Activated CD4-positive, alpha-beta T cell treated with anti-CD3 and anti-CD28 coated beads, Interleukin-2, amount 50 U/mL, for 16 hours (primary cell): ENCODE results near the gene CDH2.

ENCODE experiments used
- DNase-seq: peaks from one replicate; pipeline ENCODE4 v3.0.0-alpha.2; 2020

CDH2 gene

DNA sequence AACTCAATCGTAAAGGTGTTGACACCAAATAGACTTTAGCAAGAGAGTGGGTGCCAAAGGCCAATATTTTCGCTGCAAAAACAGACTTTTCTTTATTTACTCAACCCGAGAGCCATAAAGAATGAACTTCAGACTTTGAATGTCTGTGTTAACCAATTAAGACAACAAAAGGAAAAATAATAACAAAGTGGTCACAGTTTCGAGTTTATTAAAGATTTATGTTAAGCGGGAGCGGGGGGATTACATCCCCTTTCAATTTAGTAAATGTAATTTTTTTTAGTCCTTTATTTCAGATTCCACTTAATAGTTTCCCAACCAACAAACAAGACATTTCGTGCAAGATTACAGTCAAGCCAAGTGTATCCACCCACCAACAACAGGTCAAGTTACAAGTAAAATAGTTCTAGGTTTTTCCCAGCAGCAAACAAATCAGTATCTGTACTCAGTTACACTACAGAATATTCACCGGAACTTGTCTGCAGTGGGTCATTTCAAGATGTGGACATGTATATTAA lies 9.0 kb downstream of the CDH2 start:
- DNase-seq, result no peak

DNA sequence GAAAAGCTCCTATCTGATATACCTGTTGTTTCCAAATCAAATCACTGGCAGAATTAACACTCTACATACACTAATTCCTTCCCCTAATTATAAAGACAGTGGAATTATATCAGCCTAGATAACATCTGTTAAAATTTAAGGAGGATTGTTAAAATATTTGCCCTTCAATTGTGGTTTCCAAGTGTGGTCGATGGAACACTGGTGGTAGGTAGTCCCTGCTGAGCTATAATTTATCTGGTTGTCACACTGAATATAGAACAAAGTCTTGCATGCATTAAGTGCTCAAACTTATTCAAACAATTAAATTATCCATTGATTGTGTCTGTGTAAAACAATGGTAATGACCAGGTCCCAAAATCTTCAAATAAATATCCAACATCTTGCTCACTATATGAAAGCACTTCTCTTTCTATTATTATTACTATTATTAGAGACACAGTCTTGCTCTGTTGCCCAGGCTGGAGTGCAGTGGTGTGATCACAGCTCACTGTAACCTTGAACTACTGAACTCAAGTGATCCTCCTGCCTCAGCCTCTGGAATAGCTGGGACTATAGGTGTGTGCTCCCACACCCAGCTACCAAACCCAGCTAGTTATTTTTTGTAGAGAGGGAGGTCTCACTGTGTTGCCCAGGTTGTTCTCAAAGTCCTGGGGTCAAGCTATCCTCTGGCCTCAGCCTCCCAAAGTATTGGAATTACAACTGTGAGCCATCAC lies 12.0 kb downstream of the CDH2 start:
- DNase-seq, result no peak

DNA sequence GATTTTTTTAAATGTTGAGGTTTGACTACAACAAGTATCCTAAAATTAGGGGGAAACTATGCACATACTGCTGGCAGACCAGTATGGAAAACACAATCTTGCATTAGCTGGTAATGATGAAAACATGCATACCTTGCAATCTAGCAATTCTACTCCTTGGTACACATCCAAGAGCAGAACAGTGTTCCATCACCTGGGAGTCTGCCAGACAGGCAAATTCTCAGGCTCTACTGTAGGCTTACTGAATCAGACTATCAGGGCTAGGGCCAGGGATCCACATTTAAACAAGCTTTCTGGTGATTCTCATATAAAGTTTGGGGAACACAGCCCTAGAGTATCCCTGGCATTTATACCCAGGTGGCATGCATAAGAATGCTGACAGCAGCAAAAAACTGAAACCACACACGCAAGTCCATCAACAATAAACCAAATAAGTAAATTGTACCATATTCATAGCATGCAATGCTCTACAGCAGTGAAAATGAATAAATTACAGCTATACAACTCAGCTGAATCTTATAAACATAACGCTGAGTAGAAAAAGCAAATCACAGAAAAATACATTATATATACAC lies 13.6 kb downstream of the CDH2 start:
- DNase-seq, result no peak

- no peak for DNase-seq
These were observed 15.0 kb downstream of the CDH2 start for GRCh38 chr18:28161608-28162599.

GRCh38 chr18:28159055-28159454 lies 17.9 kb downstream of the CDH2 start:
- no peak for DNase-seq

GRCh38 chr18:28158083-28158581 lies 18.8 kb downstream of the CDH2 start:
- DNase-seq, result no peak

DNA sequence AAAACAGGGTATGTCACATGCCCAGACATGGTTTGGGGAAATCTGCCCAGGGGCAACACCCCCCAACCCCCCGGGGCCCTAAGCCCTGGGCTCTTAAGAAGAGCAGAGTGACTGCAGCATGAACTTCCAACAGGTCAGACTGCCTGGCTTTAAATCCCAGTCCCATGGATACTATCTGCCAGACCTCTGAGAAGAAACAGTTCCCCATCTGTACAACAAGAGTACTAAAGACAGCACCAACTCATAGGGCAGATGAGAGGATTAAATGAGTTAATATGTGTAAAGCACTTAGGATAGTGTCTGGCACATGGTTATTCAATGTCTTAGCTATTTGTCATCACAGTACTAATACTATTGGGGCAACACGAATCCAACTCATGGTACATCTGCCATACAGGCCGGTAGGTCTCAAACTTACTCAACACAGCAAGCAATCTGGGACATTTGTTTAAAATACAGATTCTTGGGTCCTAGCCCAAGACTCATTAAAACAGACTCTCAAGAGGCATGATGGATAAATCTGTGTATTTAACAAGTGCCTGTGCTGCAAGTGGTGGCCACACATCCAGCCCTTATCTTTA lies 23.4 kb downstream of the CDH2 start:
- no peak for DNase-seq

GRCh38 chr18:28152754-28153153 lies 24.2 kb downstream of the CDH2 start:
- DNase-seq, result no peak

- DNase-seq, result no peak
These were observed 24.6 kb downstream of the CDH2 start for GRCh38 chr18:28152354-28152753.

DNA sequence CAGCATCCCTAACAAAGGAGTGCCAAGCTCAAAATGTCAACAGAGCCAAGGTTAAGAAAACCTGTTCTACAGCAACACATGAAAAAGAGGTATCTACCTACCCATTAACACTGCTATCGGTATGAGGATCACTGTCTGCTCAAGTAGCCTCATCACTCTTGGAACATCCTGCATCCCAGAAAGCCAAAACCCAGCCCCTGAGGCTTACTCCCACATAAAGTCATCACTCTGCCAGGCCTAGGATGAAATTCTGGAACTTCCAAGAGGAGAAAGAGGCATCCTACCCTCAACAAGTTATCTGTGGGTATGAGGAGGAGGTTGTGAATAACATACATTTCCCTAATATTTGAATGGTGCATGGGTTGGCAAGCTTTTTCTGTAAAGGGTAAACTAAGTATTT lies 25.5 kb downstream of the CDH2 start:
- DNase-seq, result no peak

DNA sequence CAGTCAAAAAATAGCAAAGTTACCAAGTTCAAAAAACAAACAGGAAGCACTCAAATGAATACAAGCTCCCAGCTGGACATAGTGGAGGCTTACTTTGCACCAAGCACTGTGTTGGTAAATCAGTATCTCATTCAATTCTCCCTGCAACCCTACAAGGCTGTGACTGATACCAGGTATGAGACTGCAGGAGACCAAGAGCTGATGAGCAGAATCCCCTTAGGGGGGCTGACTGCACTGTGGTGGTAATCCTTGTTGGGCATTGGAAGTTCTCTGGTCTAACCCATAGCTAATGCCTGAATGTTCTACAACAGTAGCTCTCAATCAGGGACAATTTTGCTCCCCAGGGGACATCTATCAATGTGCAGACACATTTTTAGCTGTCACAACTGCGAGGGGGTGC lies 26.0 kb downstream of the CDH2 start:
- DNase-seq, result no peak

DNA sequence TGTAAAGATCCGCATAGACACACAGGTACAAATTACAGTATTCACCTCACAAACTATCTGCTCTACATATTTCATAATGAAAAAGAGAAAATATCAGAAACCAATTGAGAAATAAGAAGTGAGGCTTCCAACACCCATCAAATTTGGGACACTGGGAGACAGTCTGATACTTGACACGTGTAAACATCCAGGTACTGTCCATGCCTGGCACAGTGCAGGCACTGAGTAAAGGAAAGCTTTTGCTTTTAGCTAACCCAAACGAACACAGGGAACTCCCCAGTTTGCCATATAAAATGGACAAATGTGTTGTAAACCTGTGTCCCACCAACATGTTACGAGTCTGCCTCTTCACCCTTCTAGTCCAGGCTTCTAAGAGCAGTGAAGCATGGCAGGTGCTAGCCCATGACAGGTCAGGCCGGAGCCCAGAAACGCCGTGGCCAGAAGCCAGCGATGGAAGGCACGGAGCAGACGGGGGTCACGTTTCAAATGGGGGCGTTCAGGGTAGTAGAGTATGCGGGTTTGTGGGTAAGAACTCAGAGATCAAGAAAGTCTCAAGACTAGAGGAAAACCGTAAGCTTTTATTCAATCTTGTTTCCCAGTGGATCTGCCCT lies 27.0 kb downstream of the CDH2 start:
- no peak for DNase-seq

- no peak for DNase-seq
These were observed 29.2 kb downstream of the CDH2 start for GRCh38 chr18:28147674-28148171.

GRCh38 chr18:28143725-28144124 lies 33.2 kb downstream of the CDH2 start:
- DNase-seq, result no peak

GRCh38 chr18:28138816-28139215 lies 38.1 kb downstream of the CDH2 start:
- DNase-seq, result no peak

- DNase-seq, result no peak
These were observed 40.9 kb downstream of the CDH2 start for GRCh38 chr18:28136071-28136470.

DNA sequence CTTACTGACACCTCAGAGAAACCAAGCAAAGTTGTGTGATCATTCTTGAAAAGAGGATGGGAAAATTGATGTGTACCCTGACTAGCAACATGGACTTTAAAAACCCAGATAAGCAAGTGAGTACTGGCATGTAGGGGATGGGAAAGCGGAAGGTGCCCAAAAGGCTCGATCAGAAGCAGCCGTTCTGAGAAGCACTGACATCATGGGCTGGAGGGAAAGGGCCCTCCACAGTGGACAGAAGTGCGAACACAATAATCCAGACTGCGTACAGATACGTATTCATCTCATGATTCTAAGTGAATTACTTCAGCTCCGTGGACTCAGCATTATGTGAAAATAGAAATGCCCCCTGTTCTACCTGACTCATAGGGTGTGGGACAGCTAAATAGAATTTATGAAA lies 42.2 kb downstream of the CDH2 start:
- no peak for DNase-seq

GRCh38 chr18:28132084-28132483 lies 44.8 kb downstream of the CDH2 start:
- no peak for DNase-seq

DNA sequence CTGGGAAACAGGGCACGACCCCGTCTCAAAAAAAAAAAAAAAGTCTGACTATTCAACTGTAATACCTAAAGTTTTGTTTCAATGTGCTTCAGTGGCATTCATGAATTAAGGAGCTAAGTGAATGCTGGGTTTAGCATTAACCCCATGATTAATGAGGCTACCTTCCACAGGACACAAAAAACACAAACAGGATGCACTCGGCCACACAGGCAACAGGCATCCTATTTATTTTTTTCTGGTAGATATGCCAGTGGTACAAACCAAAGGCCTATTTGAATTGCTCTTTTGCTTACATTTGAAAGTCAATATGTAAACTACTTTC lies 48.3 kb downstream of the CDH2 start:
- no peak for DNase-seq

DNA sequence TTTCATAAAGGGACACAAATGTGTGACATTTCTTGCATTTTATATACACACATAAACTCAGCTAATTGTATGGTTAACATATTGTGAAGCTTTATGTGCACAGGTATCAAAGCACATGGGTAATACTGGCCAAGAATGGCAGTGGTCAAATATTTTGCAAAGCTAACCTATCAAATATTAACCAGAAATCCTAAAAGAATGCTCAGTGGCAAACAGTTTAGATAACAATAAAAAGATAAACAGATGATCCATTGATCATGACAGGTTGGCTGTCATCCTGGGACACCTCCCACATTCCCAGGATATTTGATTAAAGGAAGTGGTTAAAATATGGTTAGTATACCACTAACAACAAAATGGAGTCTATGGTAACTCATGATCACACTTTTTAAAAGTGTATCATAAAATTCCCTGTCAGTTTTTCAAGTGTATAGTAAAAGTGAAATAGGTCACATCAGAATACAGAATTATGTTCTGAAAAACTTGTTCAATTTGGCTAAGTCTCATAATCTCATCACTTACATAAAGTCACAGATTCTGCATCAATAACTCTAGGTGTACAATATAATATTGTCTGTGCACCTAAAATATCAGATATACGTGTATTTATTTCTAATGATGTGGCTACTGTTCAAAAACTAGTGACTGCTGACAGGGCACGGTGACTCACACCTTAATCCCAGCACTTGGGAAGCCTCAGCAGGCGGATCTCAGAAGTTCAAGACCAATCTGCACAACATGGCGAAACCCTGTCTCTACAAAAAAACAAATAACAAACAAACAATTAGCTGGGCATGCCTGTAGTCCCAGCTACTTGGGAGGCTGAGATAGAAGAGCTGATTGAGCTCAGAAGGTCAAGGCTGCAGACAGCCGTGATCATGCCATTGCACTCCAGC lies 48.9 kb downstream of the CDH2 start:
- DNase-seq, result no peak

- DNase-seq, result no peak
These were observed 49.7 kb downstream of the CDH2 start for GRCh38 chr18:28127228-28127627.
